CD4-positive, alpha-beta T cell (primary cell): ENCODE data around the gene SH2D1A. TPM values are rescaled to one million over a fixed set of nuclear protein-coding genes. Genes with fewer than 3 reads are reported as not detected.
A peak's percentile ranks its signal among the peaks of the same experiment; 100 is the strongest.

Experiments
- ATAC-seq: fragments of 200-7000 bp; cut with Tn5 transposase; one replicate; pipeline ENCODE4 v1.10.0; 2022; ENCODE audit warnings: mild to moderate bottlenecking; ENCODE audit not compliant: poor library complexity
- CTCF ChIA-PET: fragments of 350-600 bp; sonication (Branson Sonifier 250); formaldehyde crosslinking; loops from one replicate; lab custom pipeline; 2021; ENCODE audit warnings: antibody characterized with exemption, inconsistent platforms; lab: Charles Lee
- POLR2A ChIA-PET: fragments of 350-600 bp; sonication (Branson Sonifier 250); formaldehyde crosslinking; loops from one replicate; lab custom pipeline; 2021; ENCODE audit warnings: antibody characterized with exemption, inconsistent platforms; lab: Charles Lee
- DNase-seq, 14 experiments: peaks; one replicate each; pipeline ENCODE4 v3.0.0-alpha.2; 2013 to 2020; ENCODE audit warnings: mixed read lengths in 2 of 14
- H3K27ac ChIP-seq, 2 donors: one replicate each; pipeline versions ENCODE4 v1.5.1 to v1.7.0; 2013; ENCODE audit warnings: low read length in 2 of 2, low read depth in 1 of 2, mild to moderate bottlenecking in 1 of 2
- H3K27me3 ChIP-seq, 2 experiments: 1 replicate in 1 of 2; 2 replicates in 1 of 2; pipeline versions ENCODE4 v1.6.1 to v1.7.0; 2013; ENCODE audit warnings: low read length in 2 of 2, control low read depth in 1 of 2, mild to moderate bottlenecking in 1 of 2, moderate library complexity in 1 of 2; ENCODE audit not compliant: insufficient read depth in 2 of 2, control insufficient read depth in 1 of 2
- H3K36me3 ChIP-seq: one replicate; pipeline ENCODE4 v1.6.1; 2013; ENCODE audit warnings: low read length, control low read depth; ENCODE audit not compliant: insufficient read depth
- H3K4me1 ChIP-seq: one replicate; pipeline ENCODE4 v1.6.1; 2013; ENCODE audit warnings: low read length, control low read depth; ENCODE audit not compliant: insufficient read depth
- H3K4me3 ChIP-seq: one replicate; pipeline ENCODE4 v1.5.1; 2013; ENCODE audit warnings: mild to moderate bottlenecking, low read length, moderate library complexity
- H3K9me3 ChIP-seq, 2 experiments: 1 replicate in 1 of 2; 2 replicates in 1 of 2; pipeline versions ENCODE4 v1.6.1 to v1.7.0; 2013; ENCODE audit warnings: low read length in 2 of 2, mild to moderate bottlenecking in 2 of 2, control low read depth in 1 of 2, moderate library complexity in 1 of 2; ENCODE audit not compliant: control insufficient read depth in 1 of 2, insufficient read depth in 1 of 2
- H3K27ac Mint-ChIP-seq: one replicate; pipeline ENCODE4 v1.8.0; 2020; ENCODE audit warnings: mixed read lengths
- H3K27me3 Mint-ChIP-seq: one replicate; pipeline ENCODE4 v1.8.0; 2021; ENCODE audit warnings: mixed read lengths
- H3K36me3 Mint-ChIP-seq: one replicate; pipeline ENCODE4 v1.8.0; 2021; ENCODE audit warnings: low read depth, mixed read lengths
- H3K4me1 Mint-ChIP-seq: one replicate; pipeline ENCODE4 v1.8.0; 2021; ENCODE audit warnings: low read depth, mixed read lengths
- H3K4me3 Mint-ChIP-seq: one replicate; pipeline ENCODE4 v1.8.0; 2020; ENCODE audit warnings: mild to moderate bottlenecking, mixed read lengths
- H3K9me3 Mint-ChIP-seq: one replicate; pipeline ENCODE4 v1.8.0; 2020; ENCODE audit warnings: mixed read lengths
- CTCF ChIP-seq: fragments of 200-600 bp; IDR thresholded peaks from one replicate; pipeline ENCODE4 v1.8.0; 2022; ENCODE audit warnings: antibody characterized with exemption, mild to moderate bottlenecking
- intact Hi-C, 2 experiments: fragments of 100-400 bp; cut with DNase I in 1 of 2; cut with micrococcal nuclease in 1 of 2; formaldehyde crosslinking; loops; one replicate each; pipeline versions ENCODE4 v1.15.1 to v1.9.0; 2023 to 2025; cut with DNase I, micrococcal nuclease
- total RNA-seq, 174 experiments: library from RNA in 2 of 174; stranded (reverse) in 2 of 174; gene quantifications; one replicate each; pipeline ENCODE4 v1.2.3 and lab custom pipeline; 2021 to 2026

Gene SH2D1A
- total RNA-seq, 2 experiments from 2014 or later, result 39.6 to 41.5 TPM

- ChIA-PET POLR2A (interaction anchor here (0.8 to 4.3 kb wide), 6 partner anchors 8 to 388 kb away, joined by 3 to 48 read pairs (median 5); no protein-coding TSS in a partner anchor), CTCF (interaction anchor here (1.0 kb wide), 1 partner anchor 34 kb away, joined by 3 read pairs; no protein-coding TSS in a partner anchor)
- H3K9me3 Mint-ChIP-seq, result no peaks in the 10 kb centered on the region
- H3K4me1 Mint-ChIP-seq, result peaks cover 49% of the 10 kb centered on the region
- TF ChIP-seq CTCF, result no peak
- Histone ChIP-seq H3K36me3 (no peaks in the 10 kb centered on the region), H3K9me3 (no peaks in the 10 kb centered on the region), H3K4me3 (peak overlapping the region; percentile 78), H3K4me1 (peaks cover 16% of the 10 kb centered on the region), H3K27me3 (no peaks in the 10 kb centered on the region), H3K27ac (peak overlapping the region; percentile 41 to 75)
- intact Hi-C loops, result loop anchor here (5.0 to 10.0 kb wide), 3 partner anchors 131 to 387 kb away; partner anchors contain the start of gene STAG2 (in 1 of the 2)
- peak overlapping the region; percentile 98 for H3K27ac Mint-ChIP-seq
- H3K27me3 Mint-ChIP-seq, result no peaks in the 10 kb centered on the region
- no peak for DNase-seq
- peak overlapping the region; percentile 99 for H3K4me3 Mint-ChIP-seq
- ATAC-seq, result no peak
- peaks cover 31% of the 10 kb centered on the region for H3K36me3 Mint-ChIP-seq
These were observed 1.8 kb downstream of the SH2D1A start for GRCh38 chrX:124348182-124348581.

- Histone ChIP-seq H3K4me1 (peaks cover 12% of the 10 kb centered on the region), H3K36me3 (no peaks in the 10 kb centered on the region), H3K27ac (peak overlapping the region; percentile 17 to 75), H3K9me3 (no peaks in the 10 kb centered on the region), H3K27me3 (no peaks in the 10 kb centered on the region), H3K4me3 (peak overlapping the region; percentile 78)
- intact Hi-C loops, result loop anchor here (5.0 to 10.0 kb wide), 3 partner anchors 132 to 386 kb away; partner anchors contain the start of gene STAG2 (in 1 of the 2)
- DNase-seq (peak in 1 of 14 experiments; percentile 25), ATAC-seq (no peak)
- ChIA-PET CTCF (no interaction called here), POLR2A (interaction anchor here (0.5 to 4.3 kb wide), 4 partner anchors 8 to 131 kb away, joined by 3 to 48 read pairs (median 6); no protein-coding TSS in a partner anchor)
- Mint-ChIP-seq H3K9me3 (no peaks in the 10 kb centered on the region), H3K27ac (peak overlapping the region; percentile 98), H3K27me3 (no peaks in the 10 kb centered on the region), H3K4me1 (peaks cover 49% of the 10 kb centered on the region), H3K4me3 (peak overlapping the region; percentile 99), H3K36me3 (peaks cover 35% of the 10 kb centered on the region)
- no peak for TF ChIP-seq CTCF
These were observed 2.6 kb downstream of the SH2D1A start for GRCh38 chrX:124348885-124349453.

- Histone ChIP-seq H3K27ac (no peak overlapping the region), H3K9me3 (no peaks in the 10 kb centered on the region), H3K4me1 (peaks cover 14% of the 10 kb centered on the region), H3K36me3 (no peaks in the 10 kb centered on the region), H3K4me3 (no peak overlapping the region), H3K27me3 (no peaks in the 10 kb centered on the region)
- ChIA-PET CTCF (interaction anchor here (1.0 to 1.6 kb wide), 3 partner anchors 8 to 15 kb away, joined by 3 to 5 read pairs (median 4); partner anchors contain the start of gene SH2D1A), POLR2A (interaction anchor here (0.9 to 1.5 kb wide), 3 partner anchors 13 to 137 kb away, joined by 3 to 4 read pairs (median 3); no protein-coding TSS in a partner anchor)
- ATAC-seq (no peak), DNase-seq (no peak)
- intact Hi-C loops, result loop anchor here in 1 of 2 experiments (5.0 kb wide), 1 partner anchor 142 kb away; no protein-coding TSS in a partner anchor
- TF ChIP-seq CTCF, result no peak
- Mint-ChIP-seq H3K27ac (peak overlapping the region; percentile 90), H3K36me3 (peaks cover 38% of the 10 kb centered on the region), H3K27me3 (no peaks in the 10 kb centered on the region), H3K4me3 (peak overlapping the region; percentile 77), H3K9me3 (no peaks in the 10 kb centered on the region), H3K4me1 (peaks cover 69% of the 10 kb centered on the region)
These were observed 8.3 kb downstream of the SH2D1A start for GRCh38 chrX:124354648-124355047.
